MV-4-11 (cell line): ENCODE data around the gene CDKN1A.
"Not testable (repeated sequence)": the region's sequence is repeated elsewhere in the genome, so short reads cannot be mapped to it uniquely, and the experiment has no call there.

Experiments
- DNase-seq: peaks from one replicate; lab custom pipeline; 2025; lab: John Stamatoyannopoulos, UW

The CDKN1A gene

GRCh38 chr6:36695414-36695813, 16.9 kb downstream of the CDKN1A start:
- DNase-seq: no peak

- DNase-seq: peak; percentile 88
Measured at GRCh38 chr6:36697481-36697903, 19.0 kb downstream of the CDKN1A start, which contains the start of gene RAB44. RAB44 (plus strand) TSS chr6:36697826; CDS start chr6:36704236, 6,410 bp downstream.

GRCh38 chr6:36698196-36698595, 19.7 kb downstream of the CDKN1A start:
- DNase-seq: no peak

- no peak for DNase-seq
Measured at GRCh38 chr6:36698871-36699271, 20.4 kb downstream of the CDKN1A start.

GRCh38 chr6:36699348-36699747, 20.8 kb downstream of the CDKN1A start:
- DNase-seq: no peak

- DNase-seq: no peak
Measured at GRCh38 chr6:36700071-36700812, 21.7 kb downstream of the CDKN1A start.

GRCh38 chr6:36700831-36701230, 22.3 kb downstream of the CDKN1A start:
- DNase-seq: peak; percentile 86

- DNase-seq: peak; percentile 79
Measured at GRCh38 chr6:36701401-36701991, 23.0 kb downstream of the CDKN1A start.

- no peak for DNase-seq
Measured at GRCh38 chr6:36702656-36703055, 24.1 kb downstream of the CDKN1A start.

- no peak for DNase-seq
Measured at GRCh38 chr6:36703081-36703606, 24.6 kb downstream of the CDKN1A start.

GRCh38 chr6:36703982-36704381, 25.5 kb downstream of the CDKN1A start:
- no peak for DNase-seq

- DNase-seq: not testable (repeated sequence)
Measured at GRCh38 chr6:36704961-36705577, 26.6 kb downstream of the CDKN1A start.

- DNase-seq: no peak
Measured at GRCh38 chr6:36706339-36706738, 27.8 kb downstream of the CDKN1A start.

GRCh38 chr6:36712816-36713215, 34.3 kb downstream of the CDKN1A start:
- no peak for DNase-seq

GRCh38 chr6:36713846-36714245, 35.3 kb downstream of the CDKN1A start:
- no peak for DNase-seq

GRCh38 chr6:36714511-36714910, 36.0 kb downstream of the CDKN1A start:
- no peak for DNase-seq

- DNase-seq: no peak
Measured at GRCh38 chr6:36715469-36715868, 37.0 kb downstream of the CDKN1A start.

GRCh38 chr6:36716476-36717093, 38.1 kb downstream of the CDKN1A start:
- DNase-seq: no peak

GRCh38 chr6:36717231-36717825, 38.8 kb downstream of the CDKN1A start:
- no peak for DNase-seq

GRCh38 chr6:36717871-36718540, 39.5 kb downstream of the CDKN1A start:
- DNase-seq: no peak

GRCh38 chr6:36718560-36718959, 40.0 kb downstream of the CDKN1A start:
- no peak for DNase-seq
